AG10803 (cell line): ENCODE measurements around the gene KIT.

ENCODE experiments used
- DNase-seq: peaks from one replicate; pipeline ENCODE4 v3.0.0; 2010; ENCODE audit warnings: low read depth
- H3K4me3 ChIP-seq: 2 replicates; pipeline ENCODE4 v1.5.1; 2011; ENCODE audit warnings: mild to moderate bottlenecking, low read length, control low read depth
- CTCF ChIP-seq: conservative IDR thresholded peaks from 2 replicates; pipeline ENCODE4 v1.5.1; 2011; ENCODE audit warnings: mild to moderate bottlenecking, low read length, control low read depth, inconsistent platforms

The KIT gene

DNA sequence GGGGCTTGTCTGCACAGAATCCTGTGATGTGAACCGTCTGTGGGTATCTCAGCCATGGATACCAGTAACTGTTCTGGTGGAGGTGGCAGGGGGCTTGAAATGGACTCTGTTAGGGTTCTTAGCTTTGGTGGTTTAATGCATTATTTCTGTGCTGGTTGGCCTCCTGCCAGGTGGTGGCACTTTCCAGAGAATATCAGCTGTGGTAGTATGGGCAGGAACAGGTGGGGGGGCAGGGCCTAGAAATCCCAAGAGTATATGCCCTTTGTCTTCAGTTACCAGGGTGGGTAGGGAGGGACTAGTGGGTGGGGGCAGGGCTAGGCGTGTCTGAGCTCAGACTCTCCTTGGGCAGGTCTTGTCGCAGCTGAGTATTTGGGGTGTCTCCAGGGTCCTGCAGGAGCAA lies 106.7 kb downstream of the KIT start:
- DNase-seq: no peak
- no peak overlapping the region for H3K4me3 ChIP-seq
- TF ChIP-seq CTCF: no peak

- peak; percentile 84 for DNase-seq
- no peak for TF ChIP-seq CTCF
- no peak overlapping the region for H3K4me3 ChIP-seq
Measured at GRCh38 chr4:54767376-54767775, 109.6 kb downstream of the KIT start.

DNA sequence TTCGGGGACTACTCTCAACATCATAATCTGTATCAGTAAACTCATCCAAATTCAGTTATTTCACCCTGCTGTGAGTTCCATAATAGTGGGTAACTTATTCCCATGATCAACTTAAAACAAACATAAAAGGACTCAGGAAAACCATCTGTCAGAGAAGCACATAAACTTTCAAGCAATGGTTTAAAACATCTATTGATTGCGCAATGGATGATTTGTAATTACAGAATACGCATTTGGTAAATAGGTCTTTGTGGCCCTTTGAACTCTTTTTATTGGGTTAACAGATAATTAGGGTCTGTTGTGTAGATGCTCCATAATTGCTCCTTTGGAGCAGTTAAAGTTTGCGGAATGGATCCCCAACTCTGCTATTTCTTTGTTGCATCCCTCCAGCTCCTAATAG lies 115.3 kb downstream of the KIT start:
- DNase-seq: no peak
- no peak overlapping the region for H3K4me3 ChIP-seq
- no peak for TF ChIP-seq CTCF

DNA sequence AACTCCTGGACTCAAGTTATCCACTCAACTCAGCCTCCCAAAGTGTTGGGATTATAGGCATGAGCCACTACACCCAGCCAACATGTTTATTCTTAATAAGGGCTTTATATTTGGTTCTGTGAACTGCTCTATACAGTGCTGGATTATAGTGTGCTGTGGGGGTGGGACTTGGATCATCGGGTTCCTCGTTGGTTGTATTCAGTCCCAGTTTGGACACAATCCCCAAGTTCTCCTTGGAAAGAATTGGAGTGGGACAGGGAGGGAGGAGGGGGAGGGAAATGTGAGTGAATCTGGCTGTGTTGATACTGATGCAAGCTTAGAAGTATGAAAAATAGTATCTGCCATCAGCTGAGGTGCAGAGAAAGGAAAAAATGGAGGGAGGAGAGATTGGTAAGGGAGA lies 121.3 kb downstream of the KIT start:
- H3K4me3 ChIP-seq: no peak overlapping the region
- no peak for DNase-seq
- no peak for TF ChIP-seq CTCF

DNA sequence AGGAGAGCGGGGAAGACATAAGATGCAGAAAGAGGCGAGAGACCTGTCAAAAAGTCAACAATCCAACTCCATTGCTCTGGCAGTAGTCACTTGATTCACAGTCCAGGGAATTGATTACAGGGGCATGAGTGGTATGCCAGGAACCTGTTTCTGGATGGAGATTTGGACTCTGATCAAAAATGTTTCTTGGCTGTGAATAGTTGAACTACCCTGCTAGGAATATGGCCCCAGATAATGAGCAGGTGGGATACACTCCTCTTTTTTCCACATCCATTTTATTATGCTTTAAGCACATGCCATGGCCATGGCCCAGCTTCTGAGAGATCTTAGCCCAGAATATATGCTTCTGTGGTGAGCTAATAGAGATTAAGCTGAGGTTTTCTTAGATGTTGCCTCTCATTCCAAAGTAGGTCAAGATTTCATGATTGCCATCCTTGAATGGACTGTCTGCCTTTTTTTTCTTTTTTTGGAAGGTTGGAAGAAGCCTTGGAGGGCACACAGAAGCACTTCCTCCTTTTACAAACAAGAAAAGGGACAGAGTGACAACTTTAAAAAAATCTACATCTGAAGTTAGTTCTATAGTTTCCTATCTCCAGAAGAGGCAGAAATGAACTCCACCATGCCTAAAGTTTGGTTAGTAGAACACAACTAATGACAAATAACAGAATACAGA lies 121.9 kb downstream of the KIT start:
- no peak for TF ChIP-seq CTCF
- no peak for DNase-seq
- H3K4me3 ChIP-seq: no peak overlapping the region

GRCh38 chr4:54780149-54780495 lies 122.4 kb downstream of the KIT start:
- DNase-seq: no peak
- TF ChIP-seq CTCF: no peak
- no peak overlapping the region for H3K4me3 ChIP-seq

DNA sequence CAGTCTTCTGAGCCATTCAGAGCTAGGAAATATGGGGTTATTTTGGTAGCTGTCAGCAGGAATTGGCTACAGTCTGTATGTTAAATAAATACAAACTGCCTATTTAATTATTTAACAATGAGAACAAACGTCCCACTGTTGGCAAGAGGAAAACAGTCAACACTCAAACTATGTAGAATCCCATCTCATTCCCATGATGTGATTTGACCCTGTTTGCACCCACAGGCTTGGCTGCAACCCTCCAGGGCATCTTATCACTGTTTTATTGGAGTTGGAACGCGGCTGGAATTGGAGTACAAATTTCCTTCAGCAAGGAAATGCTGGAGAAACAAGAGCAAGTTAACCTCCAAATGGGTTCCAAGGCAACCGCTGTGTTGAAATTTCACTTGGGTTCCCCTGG lies 124.0 kb downstream of the KIT start:
- peak; percentile 81 for DNase-seq
- no peak for TF ChIP-seq CTCF
- H3K4me3 ChIP-seq: no peak overlapping the region
